IMR-90 (cell line): ENCODE measurements around the gene SMARCD2. TPM values are rescaled to one million over a fixed set of nuclear protein-coding genes. Genes with fewer than 3 reads are reported as not detected.
"Not testable (repeated sequence)": the region's sequence is repeated elsewhere in the genome, so short reads cannot be mapped to it uniquely, and the experiment has no call there.

Source experiments
- ATAC-seq: fragments of 200-7000 bp; cut with Tn5 transposase; 2 replicates; pipeline ENCODE4 v1.9.1; 2020; ENCODE audit warnings: low read depth, mild to moderate bottlenecking, moderate library complexity
- BruUV-seq: library from RNA; stranded (reverse); fragments of 400-500 nt; replicated peaks from 2 replicates; lab custom pipeline; 2021; lab: Mats Ljungman, UMichigan
- CTCF ChIA-PET: fragments of 300-600 bp; formaldehyde crosslinking; extraction: SDS; loops from one replicate; lab custom pipeline; 2021; ENCODE audit warnings: antibody characterized with exemption; lab: Yijun Ruan, JAX
- POLR2A ChIA-PET: fragments of 300-600 bp; sonication (Branson Sonifier 250); formaldehyde crosslinking; loops from one replicate; lab custom pipeline; 2022; ENCODE audit warnings: antibody characterized with exemption; ENCODE audit not compliant: unreplicated experiment; lab: Charles Lee
- DNase-seq: peaks from one replicate; pipeline ENCODE4 v3.0.0; 2013
- H2AFZ ChIP-seq: replicated peaks from 2 replicates; pipeline ENCODE3; 2013; ENCODE audit warnings: low read length, mild to moderate bottlenecking; ENCODE audit not compliant: poor library complexity
- H2AK5ac ChIP-seq: 2 replicates; pipeline ENCODE4 v1.6.1; 2013; ENCODE audit warnings: low read depth, low read length, inconsistent platforms
- H2AK9ac ChIP-seq: replicated peaks from 2 replicates; pipeline ENCODE3; 2013; ENCODE audit warnings: mild to moderate bottlenecking, low read depth, low read length, moderate library complexity; ENCODE audit not compliant: poor library complexity
- H2BK120ac ChIP-seq: 2 replicates; pipeline ENCODE4 v1.6.1; 2013; ENCODE audit warnings: low read depth, low read length, inconsistent platforms
- H2BK15ac ChIP-seq: 3 replicates; pipeline ENCODE4 v1.6.1; 2013; ENCODE audit warnings: low read depth, low read length, inconsistent platforms
- H2BK20ac ChIP-seq: 2 replicates; pipeline ENCODE4 v1.6.1; 2013; ENCODE audit warnings: low read depth, mild to moderate bottlenecking, inconsistent platforms, low read length, moderate library complexity
- H2BK5ac ChIP-seq: 2 replicates; pipeline ENCODE4 v1.6.1; 2013; ENCODE audit warnings: mild to moderate bottlenecking, low read depth, low read length, inconsistent platforms; ENCODE audit not compliant: poor library complexity, severe bottlenecking
- H3K14ac ChIP-seq: replicated peaks from 2 replicates; pipeline ENCODE4 v1.6.1; 2013; ENCODE audit warnings: low read depth, low read length, inconsistent platforms
- H3K18ac ChIP-seq: 2 replicates; pipeline ENCODE4 v1.6.1; 2013; ENCODE audit warnings: low read depth, low read length, control low read depth
- H3K23ac ChIP-seq: 2 replicates; pipeline ENCODE4 v1.6.1; 2013; ENCODE audit warnings: low read depth, low read length, inconsistent platforms
- H3K27ac ChIP-seq: 2 replicates; pipeline ENCODE4 v1.5.1; 2013; ENCODE audit warnings: mild to moderate bottlenecking, control low read depth, low read length; ENCODE audit not compliant: insufficient read depth
- H3K27me3 ChIP-seq: 2 replicates; pipeline ENCODE4 v1.6.1; 2013; ENCODE audit warnings: low read length; ENCODE audit not compliant: control insufficient read depth, insufficient read depth
- H3K36me3 ChIP-seq: 2 replicates; pipeline ENCODE4 v1.6.1; 2013; ENCODE audit warnings: low read length, mixed read lengths; ENCODE audit not compliant: control insufficient read depth, insufficient read depth
- H3K4ac ChIP-seq: 2 replicates; pipeline ENCODE4 v1.6.1; 2013; ENCODE audit warnings: low read depth, low read length, inconsistent platforms
- H3K4me1 ChIP-seq: 2 replicates; pipeline ENCODE4 v1.6.1; 2013; ENCODE audit warnings: low read length, mixed read lengths; ENCODE audit not compliant: control insufficient read depth, insufficient read depth
- H3K4me2 ChIP-seq: 2 replicates; pipeline ENCODE4 v1.6.1; 2013; ENCODE audit warnings: low read depth, mild to moderate bottlenecking, control low read depth, low read length, moderate library complexity
- H3K4me3 ChIP-seq: 2 replicates; pipeline ENCODE4 v1.5.1; 2013; ENCODE audit warnings: low read depth, mild to moderate bottlenecking, control low read depth, low read length, moderate library complexity; ENCODE audit not compliant: insufficient read depth
- H3K56ac ChIP-seq: 2 replicates; pipeline ENCODE4 v1.6.1; 2013; ENCODE audit warnings: low read length, inconsistent platforms; ENCODE audit not compliant: insufficient read depth; ENCODE audit errors: extremely low read depth
- H3K79me1 ChIP-seq, 2 experiments: 2 replicates each; pipeline ENCODE4 v1.6.1; 2013; ENCODE audit warnings: low read length in 2 of 2, inconsistent platforms in 1 of 2, low read depth in 1 of 2
- H3K9ac ChIP-seq: 2 replicates; pipeline ENCODE4 v1.6.1; 2013; ENCODE audit warnings: low read depth, low read length, control low read depth
- H3K9me1 ChIP-seq: 2 replicates; pipeline ENCODE4 v1.6.1; 2013; ENCODE audit warnings: low read length, inconsistent platforms; ENCODE audit not compliant: insufficient read depth
- H3K9me3 ChIP-seq: 2 replicates; pipeline ENCODE4 v1.6.1; 2013; ENCODE audit warnings: low read length; ENCODE audit not compliant: control insufficient read depth, insufficient read depth
- H4K20me1 ChIP-seq: 2 replicates; pipeline ENCODE4 v1.6.1; 2013; ENCODE audit warnings: low read length, inconsistent platforms; ENCODE audit not compliant: insufficient read depth
- H4K5ac ChIP-seq: 2 replicates; pipeline ENCODE4 v1.6.1; 2013; ENCODE audit warnings: mild to moderate bottlenecking, low read depth, low read length, control low read depth
- H4K8ac ChIP-seq, 2 experiments: 2 replicates each; pipeline ENCODE4 v1.6.1; 2013; ENCODE audit warnings: low read depth in 2 of 2, low read length in 2 of 2, control low read depth in 1 of 2, inconsistent platforms in 1 of 2
- H4K91ac ChIP-seq: 2 replicates; pipeline ENCODE4 v1.6.1; 2013; ENCODE audit warnings: low read depth, low read length, inconsistent platforms; ENCODE audit not compliant: insufficient read depth
- CTCF ChIP-seq: conservative IDR thresholded peaks from 2 replicates; pipeline ENCODE4 v1.5.1; 2012; ENCODE audit warnings: mild to moderate bottlenecking, low read depth, low read length, improper control_type of control experiment
- WGBS, 2 experiments: methylation state at CpG; one replicate each; pipeline versions ENCODE4 v1.1.5 to v1.1.7; 2013; ENCODE audit warnings: missing lambda C conversion rate in 2 of 2; ENCODE audit not compliant: insufficient read length in 1 of 2; ENCODE audit errors: extremely low coverage in 2 of 2; 5-methylcytosine and 5-hydroxymethylcytosine counted together
- dilution Hi-C: fragments of 300-500 bp; cut with HindIII; formaldehyde crosslinking; loops from one replicate; pipeline ENCODE4 v1.14.3; 2018; ENCODE audit warnings: low sequenced_read_pairs; ENCODE audit not compliant: unreplicated experiment
- in situ Hi-C: fragments of 300-500 bp; cut with MboI; formaldehyde crosslinking; loops from 3 replicates; pipeline ENCODE4 v1.14.3; 2019; ENCODE audit warnings: low sequenced_read_pairs, inconsistent platforms, mixed read lengths
- intact Hi-C: fragments of 100-400 bp; cut with micrococcal nuclease; formaldehyde crosslinking; loops from 2 replicates; pipeline ENCODE4 v1.10.0; 2022
- polyA plus RNA-seq, 3 experiments: library from polyadenylated mRNA; depleted of rRNA; stranded (reverse); fragments of >200 nt; gene quantifications; 2 replicates each; pipeline ENCODE4 v1.2.3, GENCODE V29; 2012; ENCODE audit warnings: low replicate concordance in 1 of 3
- total RNA-seq: library from RNA; depleted of rRNA; stranded (reverse); fragments of >200 nt; gene quantifications from 2 replicates; pipeline ENCODE4 v1.2.3, GENCODE V29; 2012

SMARCD2 gene
- total and polyA plus RNA-seq, 2 of the 4 experiments (the other 2 are of a cell fraction): 56.9 to 91.2 TPM

- ATAC-seq: peak; percentile 90
- TF ChIP-seq CTCF: peak; percentile 37
- intact Hi-C loops, H4K5ac ChIP-seq, H3K9me3 ChIP-seq, POLR2A ChIA-PET, BruUV-seq, H4K8ac ChIP-seq, H3K27ac ChIP-seq, H3K23ac ChIP-seq, in situ Hi-C loops, H2BK5ac ChIP-seq, H2BK120ac ChIP-seq, H2BK20ac ChIP-seq, H3K18ac ChIP-seq, H3K4ac ChIP-seq, H3K14ac ChIP-seq, H3K4me1 ChIP-seq, dilution Hi-C loops, H3K36me3 ChIP-seq, H2AK5ac ChIP-seq, H3K4me3 ChIP-seq, H2AFZ ChIP-seq, H3K9me1 ChIP-seq, H2BK15ac ChIP-seq, H3K56ac ChIP-seq, H4K20me1 ChIP-seq, H3K4me2 ChIP-seq, H3K79me1 ChIP-seq, H2AK9ac ChIP-seq, H4K91ac ChIP-seq, H3K9ac ChIP-seq: not testable (repeated sequence)
- CTCF ChIA-PET: interaction anchor here (0.6 to 0.7 kb wide), 2 partner anchors 23 to 32 kb away, joined by 3 to 6 read pairs; no protein-coding TSS in a partner anchor
- peak; percentile 4 for DNase-seq
- no CpG with 5 or more reads among the region's 13 CpGs for WGBS, 2 experiments
- peaks cover 20% of the 10 kb centered on the region for H3K27me3 ChIP-seq
Measured at GRCh38 chr17:63889026-63889848, 46.8 kb upstream of the SMARCD2 start.

- H2BK15ac ChIP-seq, H4K5ac ChIP-seq, in situ Hi-C loops, H2BK20ac ChIP-seq, H3K4ac ChIP-seq, H3K9me3 ChIP-seq, H3K56ac ChIP-seq, H3K9ac ChIP-seq, DNase-seq, H4K91ac ChIP-seq, H3K36me3 ChIP-seq, H3K9me1 ChIP-seq, H3K18ac ChIP-seq, intact Hi-C loops, ATAC-seq, H2AFZ ChIP-seq, POLR2A ChIA-PET, H3K23ac ChIP-seq, BruUV-seq, H2AK5ac ChIP-seq, H3K14ac ChIP-seq, H3K4me3 ChIP-seq, H4K8ac ChIP-seq, H3K79me1 ChIP-seq, H2BK5ac ChIP-seq, H2BK120ac ChIP-seq, H3K4me1 ChIP-seq, H3K27ac ChIP-seq, H3K4me2 ChIP-seq, dilution Hi-C loops, H4K20me1 ChIP-seq, CTCF ChIA-PET, H2AK9ac ChIP-seq: not testable (repeated sequence)
- H3K27me3 ChIP-seq: peaks cover 18% of the 10 kb centered on the region
- 92% methylated on average over 2 of the region's 11 CpGs; no CpG with 5 or more reads in 1 of the 2 experiments for WGBS, 2 experiments
Measured at GRCh38 chr17:63885119-63885518, 42.6 kb upstream of the SMARCD2 start.
